Body of pancreas (tissue), 4 donors: ENCODE results near the gene NOP9. TPM values are rescaled to one million over a fixed set of nuclear protein-coding genes. Genes with fewer than 3 reads are reported as not detected.

Experiments used
- ATAC-seq: fragments of 150-250 bp; one replicate; pipeline ENCODE4 v1.9.1; 2016
- DNase-seq, 4 donors: peaks; one replicate each; pipeline ENCODE4 v3.0.0-alpha.2; 2019
- H3K27ac ChIP-seq, 4 donors: fragments of 200-600 bp; sonication (generic); 1 replicate in 3 of 4; 2 replicates in 1 of 4; pipeline versions ENCODE4 v1.5.1 to v1.6.1; 2016 to 2019; ENCODE audit warnings: mild to moderate bottlenecking in 1 of 4, mixed read lengths in 1 of 4, moderate library complexity in 1 of 4
- H3K27me3 ChIP-seq, 2 donors: fragments of 200-600 bp; sonication (generic); one replicate each; pipeline ENCODE4 v1.6.0; 2016; ENCODE audit warnings: mild to moderate bottlenecking in 1 of 2
- H3K36me3 ChIP-seq, 2 donors: fragments of 200-600 bp; sonication (generic); replicated peaks in 1 of 2; 2 replicates each; pipeline ENCODE4 v1.5.1; 2016; ENCODE audit warnings: low read depth in 2 of 2; ENCODE audit not compliant: insufficient read depth in 1 of 2
- H3K4me1 ChIP-seq: fragments of 200-600 bp; sonication (generic); one replicate; pipeline ENCODE4 v1.6.0; 2016
- H3K4me3 ChIP-seq, 2 donors: fragments of 200-600 bp; sonication (generic); 1 replicate in 1 of 2; 2 replicates in 1 of 2; pipeline ENCODE4 v1.5.1; 2016 to 2019
- H3K9me3 ChIP-seq, 3 donors: fragments of 200-600 bp; sonication (generic); 1 replicate in 2 of 3; 2 replicates in 1 of 3; pipeline ENCODE4 v1.5.1; 2016
- CTCF ChIP-seq, 7 experiments: fragments of 450-650 bp in 4 of 7; fragments of 200-600 bp in 3 of 7; sonication (generic) in 3 of 7; IDR thresholded peaks; one replicate each; pipeline ENCODE4 v1.5.1; 2016 to 2019; ENCODE audit warnings: antibody characterized with exemption in 7 of 7
- POLR2A ChIP-seq, 3 donors: fragments of 450-650 bp; IDR thresholded peaks; one replicate each; pipeline ENCODE4 v1.6.1; 2016; ENCODE audit warnings: antibody characterized with exemption in 3 of 3, mild to moderate bottlenecking in 2 of 3
- WGBS, 2 donors: methylation state at CpG; one replicate each; pipeline ENCODE4 v1.1.5; 2017; 5-methylcytosine and 5-hydroxymethylcytosine counted together
- intact Hi-C: fragments of 100-400 bp; cut with DNase I; formaldehyde crosslinking; loops from one replicate; pipeline ENCODE4 v1.15.1; 2023
- total RNA-seq, 2 donors: library from RNA; depleted of rRNA; stranded (reverse); fragments of >200 nt; gene quantifications; one replicate each; pipeline ENCODE4 v1.1.0, GENCODE V29; 2016

NOP9 gene
- total RNA-seq, 2 donors from 2014 or later = 10.6 to 12.2 TPM

- H3K4me1 ChIP-seq = no peaks in the 10 kb centered on the region
- H3K36me3 ChIP-seq = peaks cover 0 to 2% of the 10 kb centered on the region in 2 donors
- H3K9me3 ChIP-seq = no peaks in the 10 kb centered on the region
- H3K27me3 ChIP-seq = no peaks in the 10 kb centered on the region
- intact Hi-C loops = loop anchor here (5.0 kb wide), 1 partner anchor 33 kb away; no protein-coding TSS in a partner anchor
- ATAC-seq = no peak
- H3K27ac ChIP-seq = no peak overlapping the region
- DNase-seq = no peak
- no peak overlapping the region for H3K4me3 ChIP-seq
- TF ChIP-seq POLR2A (IDR thresholded peaks at IDR 0.05) = no peak
- TF ChIP-seq CTCF (IDR thresholded peaks at IDR 0.05) = no peak
- WGBS, 2 donors = 79% methylated on average over 7 of the region's 7 CpGs
Measured at GRCh38 chr14:24253936-24254335, 45.7 kb upstream of the NOP9 start.

GRCh38 chr14:24254630-24255392 lies 44.8 kb upstream of the NOP9 start:
- intact Hi-C loops = loop anchor here (5.0 kb wide), 1 partner anchor 32 kb away; no protein-coding TSS in a partner anchor
- H3K36me3 ChIP-seq = peaks cover 0 to 2% of the 10 kb centered on the region in 2 donors
- ATAC-seq (no peak), DNase-seq (no peak)
- no peak overlapping the region for H3K27ac ChIP-seq
- no peaks in the 10 kb centered on the region for H3K9me3 ChIP-seq
- no peaks in the 10 kb centered on the region for H3K27me3 ChIP-seq
- H3K4me3 ChIP-seq = no peak overlapping the region
- H3K4me1 ChIP-seq = peaks cover 9% of the 10 kb centered on the region
- 91 to 93% methylated on average over 7 to 19 of the region's 19 CpGs for WGBS, 2 donors
- TF ChIP-seq CTCF (IDR thresholded peaks at IDR 0.05) = no peak
- no peak for TF ChIP-seq POLR2A (IDR thresholded peaks at IDR 0.05)

- intact Hi-C loops = no loop called here
- DNase-seq = no peak
- H3K27ac ChIP-seq = no peak overlapping the region
- H3K4me1 ChIP-seq = peaks cover 15% of the 10 kb centered on the region
- H3K4me3 ChIP-seq = no peak overlapping the region
- no peaks in the 10 kb centered on the region for H3K27me3 ChIP-seq
- peaks cover 0 to 2% of the 10 kb centered on the region in 2 donors for H3K36me3 ChIP-seq
- TF ChIP-seq POLR2A (IDR thresholded peaks at IDR 0.05) = no peak
- no peak for TF ChIP-seq CTCF (IDR thresholded peaks at IDR 0.05)
- 88 to 93% methylated on average over 8 of the region's 8 CpGs for WGBS, 2 donors
- H3K9me3 ChIP-seq = no peaks in the 10 kb centered on the region
- no peak for ATAC-seq
Measured at GRCh38 chr14:24255438-24255837, 44.2 kb upstream of the NOP9 start.

GRCh38 chr14:24255931-24256711 lies 43.5 kb upstream of the NOP9 start:
- 83 to 90% methylated on average over 9 to 12 of the region's 12 CpGs for WGBS, 2 donors
- peaks cover 0 to 2% of the 10 kb centered on the region in 2 donors for H3K36me3 ChIP-seq
- intact Hi-C loops = no loop called here
- H3K9me3 ChIP-seq = no peaks in the 10 kb centered on the region
- no peak overlapping the region for H3K4me3 ChIP-seq
- H3K4me1 ChIP-seq = peaks cover 15% of the 10 kb centered on the region
- no peaks in the 10 kb centered on the region for H3K27me3 ChIP-seq
- no peak for TF ChIP-seq CTCF (IDR thresholded peaks at IDR 0.05)
- TF ChIP-seq POLR2A (IDR thresholded peaks at IDR 0.05) = no peak
- ATAC-seq = no peak
- no peak for DNase-seq
- H3K27ac ChIP-seq = no peak overlapping the region
